Stimulated activated memory B cell treated with anti-CD40 and anti-IgM and Interleukin-4, amounts not matched to agents 10 μg/mL and 1 μg/mL and 100 μg/mL, for 72 hours (primary cell): ENCODE results near the gene RNF144A.

Source experiments
- ATAC-seq: fragments of 150-1000 bp; cut with Tn5 transposase; 2 replicates; pipeline ENCODE4 v1.10.0; 2021
- H3K27ac Mint-ChIP-seq: one replicate; pipeline ENCODE4 v1.8.0; 2022; ENCODE audit warnings: mild to moderate bottlenecking, mixed read lengths
- H3K27me3 Mint-ChIP-seq: one replicate; pipeline ENCODE4 v1.8.0; 2022; ENCODE audit warnings: mixed read lengths
- H3K36me3 Mint-ChIP-seq: one replicate; pipeline ENCODE4 v1.8.0; 2022; ENCODE audit warnings: mixed read lengths
- H3K4me1 Mint-ChIP-seq: one replicate; pipeline ENCODE4 v1.8.0; 2022; ENCODE audit warnings: mixed read lengths
- H3K4me3 Mint-ChIP-seq: one replicate; pipeline ENCODE4 v1.8.0; 2022; ENCODE audit warnings: mild to moderate bottlenecking, moderate library complexity, mixed read lengths
- H3K9me3 Mint-ChIP-seq: one replicate; pipeline ENCODE4 v1.8.0; 2022; ENCODE audit warnings: mixed read lengths

Gene RNF144A

GRCh38 chr2:6917071-6917760 lies at the start of gene RNF144A:
RNF144A (plus strand) TSS chr2:6917412; CDS start chr2:6996927, 79,515 bp downstream.
- Mint-ChIP-seq H3K27ac (no peak within 1 kb of the TSS), H3K4me3 (peak within 1 kb of the TSS; percentile 75), H3K27me3 (peaks cover 7% of the 10 kb centered on the region), H3K4me1 (peaks cover 7% of the 10 kb centered on the region), H3K9me3 (no peaks in the 10 kb centered on the region), H3K36me3 (no peaks in the 10 kb centered on the region)
- peak; percentile 89 for ATAC-seq

- H3K27me3 Mint-ChIP-seq, result no peaks in the 10 kb centered on the region
- ATAC-seq, result peak; percentile 57
- peaks cover 3% of the 10 kb centered on the region for H3K9me3 Mint-ChIP-seq
- peaks cover 6% of the 10 kb centered on the region for H3K36me3 Mint-ChIP-seq
- H3K4me3 Mint-ChIP-seq, result no peak overlapping the region
- H3K4me1 Mint-ChIP-seq, result peaks cover 16% of the 10 kb centered on the region
- H3K27ac Mint-ChIP-seq, result no peak overlapping the region
Observed at GRCh38 chr2:6872394-6872793, 44.8 kb upstream of the RNF144A start.

GRCh38 chr2:6874032-6874431 lies 43.2 kb upstream of the RNF144A start:
- no peak for ATAC-seq
- Mint-ChIP-seq H3K4me1 (peaks cover 29% of the 10 kb centered on the region), H3K36me3 (peaks cover 6% of the 10 kb centered on the region), H3K4me3 (no peak overlapping the region), H3K27me3 (no peaks in the 10 kb centered on the region), H3K9me3 (peaks cover 3% of the 10 kb centered on the region), H3K27ac (no peak overlapping the region)

- no peak for ATAC-seq
- Mint-ChIP-seq H3K36me3 (peaks cover 6% of the 10 kb centered on the region), H3K9me3 (peaks cover 3% of the 10 kb centered on the region), H3K27me3 (no peaks in the 10 kb centered on the region), H3K27ac (no peak overlapping the region), H3K4me3 (no peak overlapping the region), H3K4me1 (peaks cover 40% of the 10 kb centered on the region)
Observed at GRCh38 chr2:6876309-6876708, 40.9 kb upstream of the RNF144A start.

GRCh38 chr2:6877402-6878304 lies 39.6 kb upstream of the RNF144A start, which contains the start of gene RSAD2:
RSAD2 (plus strand) TSS chr2:6877777; CDS start chr2:6877801, 24 bp downstream.
- H3K9me3 Mint-ChIP-seq, result peaks cover 3% of the 10 kb centered on the region
- peak within 1 kb of the TSS; percentile 72 for H3K4me3 Mint-ChIP-seq
- peaks cover 34% of the 10 kb centered on the region for H3K4me1 Mint-ChIP-seq
- peak within 1 kb of the TSS; percentile 64 for H3K27ac Mint-ChIP-seq
- H3K27me3 Mint-ChIP-seq, result peaks cover 9% of the 10 kb centered on the region
- H3K36me3 Mint-ChIP-seq, result peaks cover 6% of the 10 kb centered on the region
- ATAC-seq, result peak; percentile 51

GRCh38 chr2:6878549-6878948 lies 38.7 kb upstream of the RNF144A start:
- Mint-ChIP-seq H3K27me3 (peaks cover 12% of the 10 kb centered on the region), H3K9me3 (peaks cover 3% of the 10 kb centered on the region), H3K36me3 (peaks cover 6% of the 10 kb centered on the region), H3K4me3 (no peak overlapping the region), H3K27ac (no peak overlapping the region), H3K4me1 (peaks cover 27% of the 10 kb centered on the region)
- ATAC-seq, result no peak

GRCh38 chr2:6879011-6879410 lies 38.2 kb upstream of the RNF144A start:
- H3K36me3 Mint-ChIP-seq, result peaks cover 3% of the 10 kb centered on the region
- no peak overlapping the region for H3K4me3 Mint-ChIP-seq
- peaks cover 1% of the 10 kb centered on the region for H3K9me3 Mint-ChIP-seq
- peaks cover 16% of the 10 kb centered on the region for H3K27me3 Mint-ChIP-seq
- H3K4me1 Mint-ChIP-seq, result peaks cover 27% of the 10 kb centered on the region
- H3K27ac Mint-ChIP-seq, result no peak overlapping the region
- no peak for ATAC-seq

- Mint-ChIP-seq H3K9me3 (no peaks in the 10 kb centered on the region), H3K27ac (no peak overlapping the region), H3K4me3 (no peak overlapping the region), H3K4me1 (peaks cover 27% of the 10 kb centered on the region), H3K36me3 (no peaks in the 10 kb centered on the region), H3K27me3 (peaks cover 21% of the 10 kb centered on the region)
- ATAC-seq, result no peak
Observed at GRCh38 chr2:6880200-6880733, 36.9 kb upstream of the RNF144A start.

GRCh38 chr2:6881046-6881445 lies 36.2 kb upstream of the RNF144A start:
- Mint-ChIP-seq H3K27me3 (peaks cover 21% of the 10 kb centered on the region), H3K4me1 (peaks cover 27% of the 10 kb centered on the region), H3K9me3 (no peaks in the 10 kb centered on the region), H3K27ac (no peak overlapping the region), H3K36me3 (no peaks in the 10 kb centered on the region), H3K4me3 (no peak overlapping the region)
- ATAC-seq, result no peak

GRCh38 chr2:6881516-6881915 lies 35.7 kb upstream of the RNF144A start:
- no peak for ATAC-seq
- H3K27me3 Mint-ChIP-seq, result peaks cover 21% of the 10 kb centered on the region
- no peak overlapping the region for H3K4me3 Mint-ChIP-seq
- no peak overlapping the region for H3K27ac Mint-ChIP-seq
- no peaks in the 10 kb centered on the region for H3K9me3 Mint-ChIP-seq
- H3K4me1 Mint-ChIP-seq, result peaks cover 27% of the 10 kb centered on the region
- H3K36me3 Mint-ChIP-seq, result no peaks in the 10 kb centered on the region

GRCh38 chr2:6883448-6884122 lies 33.6 kb upstream of the RNF144A start:
- no peak overlapping the region for H3K4me3 Mint-ChIP-seq
- H3K27ac Mint-ChIP-seq, result no peak overlapping the region
- H3K27me3 Mint-ChIP-seq, result peaks cover 21% of the 10 kb centered on the region
- ATAC-seq, result no peak
- H3K4me1 Mint-ChIP-seq, result peaks cover 15% of the 10 kb centered on the region
- no peaks in the 10 kb centered on the region for H3K9me3 Mint-ChIP-seq
- no peaks in the 10 kb centered on the region for H3K36me3 Mint-ChIP-seq

GRCh38 chr2:6885551-6885950 lies 31.7 kb upstream of the RNF144A start:
- H3K36me3 Mint-ChIP-seq, result no peaks in the 10 kb centered on the region
- no peak for ATAC-seq
- peaks cover 6% of the 10 kb centered on the region for H3K4me1 Mint-ChIP-seq
- no peak overlapping the region for H3K4me3 Mint-ChIP-seq
- H3K27ac Mint-ChIP-seq, result no peak overlapping the region
- H3K9me3 Mint-ChIP-seq, result no peaks in the 10 kb centered on the region
- peaks cover 21% of the 10 kb centered on the region for H3K27me3 Mint-ChIP-seq

GRCh38 chr2:6885968-6886367 lies 31.2 kb upstream of the RNF144A start:
- H3K4me1 Mint-ChIP-seq, result peaks cover 3% of the 10 kb centered on the region
- no peaks in the 10 kb centered on the region for H3K9me3 Mint-ChIP-seq
- H3K4me3 Mint-ChIP-seq, result no peak overlapping the region
- H3K27me3 Mint-ChIP-seq, result peaks cover 21% of the 10 kb centered on the region
- no peak overlapping the region for H3K27ac Mint-ChIP-seq
- H3K36me3 Mint-ChIP-seq, result no peaks in the 10 kb centered on the region
- ATAC-seq, result no peak

GRCh38 chr2:6887751-6888192 lies 29.4 kb upstream of the RNF144A start:
- no peaks in the 10 kb centered on the region for H3K4me1 Mint-ChIP-seq
- no peak overlapping the region for H3K27ac Mint-ChIP-seq
- no peak for ATAC-seq
- H3K4me3 Mint-ChIP-seq, result no peak overlapping the region
- H3K27me3 Mint-ChIP-seq, result peaks cover 11% of the 10 kb centered on the region
- H3K36me3 Mint-ChIP-seq, result no peaks in the 10 kb centered on the region
- no peaks in the 10 kb centered on the region for H3K9me3 Mint-ChIP-seq

GRCh38 chr2:6888724-6889123 lies 28.5 kb upstream of the RNF144A start:
- Mint-ChIP-seq H3K4me1 (no peaks in the 10 kb centered on the region), H3K27me3 (peaks cover 7% of the 10 kb centered on the region), H3K36me3 (no peaks in the 10 kb centered on the region), H3K9me3 (no peaks in the 10 kb centered on the region), H3K4me3 (no peak overlapping the region), H3K27ac (no peak overlapping the region)
- ATAC-seq, result no peak
